Type B pancreatic cell (in vitro differentiated cells): ENCODE results near the gene MRGPRF. TPM values are rescaled to one million over a fixed set of nuclear protein-coding genes. Genes with fewer than 3 reads are reported as not detected.

Source experiments
- DNase-seq: peaks from one replicate; pipeline ENCODE4 v3.0.0; 2021; ENCODE audit warnings: mixed read lengths; ENCODE audit not compliant: unreplicated experiment; ENCODE audit errors: extremely low spot score
- H3K27ac Mint-ChIP-seq: 2 replicates; pipeline ENCODE4 v1.8.0; 2021; ENCODE audit warnings: mild to moderate bottlenecking, mixed read lengths
- H3K27me3 Mint-ChIP-seq: 2 replicates; pipeline ENCODE4 v1.8.0; 2021; ENCODE audit warnings: mixed read lengths
- H3K36me3 Mint-ChIP-seq: 2 replicates; pipeline ENCODE4 v1.8.0; 2021; ENCODE audit warnings: mixed read lengths
- H3K4me1 Mint-ChIP-seq: one replicate; pipeline ENCODE4 v1.8.0; 2021; ENCODE audit warnings: mixed read lengths; ENCODE audit not compliant: unreplicated experiment
- H3K4me3 Mint-ChIP-seq: 2 replicates; pipeline ENCODE4 v1.8.0; 2021; ENCODE audit warnings: mild to moderate bottlenecking, mixed read lengths
- H3K9me3 Mint-ChIP-seq: 2 replicates; pipeline ENCODE4 v1.8.0; 2021; ENCODE audit warnings: mixed read lengths
- CTCF ChIP-seq: fragments of 200-600 bp; sonication (generic); conservative IDR thresholded peaks from 2 replicates; pipeline ENCODE4 v1.5.0; 2021; ENCODE audit warnings: antibody characterized with exemption, mild to moderate bottlenecking
- total RNA-seq: library from RNA; stranded (reverse); gene quantifications from 2 replicates; pipeline ENCODE4 v1.2.1, GENCODE V29; 2021; ENCODE audit warnings: low replicate concordance

The MRGPRF gene
- total RNA-seq, 1 donor from 2014 or later = 1.4 TPM

DNA sequence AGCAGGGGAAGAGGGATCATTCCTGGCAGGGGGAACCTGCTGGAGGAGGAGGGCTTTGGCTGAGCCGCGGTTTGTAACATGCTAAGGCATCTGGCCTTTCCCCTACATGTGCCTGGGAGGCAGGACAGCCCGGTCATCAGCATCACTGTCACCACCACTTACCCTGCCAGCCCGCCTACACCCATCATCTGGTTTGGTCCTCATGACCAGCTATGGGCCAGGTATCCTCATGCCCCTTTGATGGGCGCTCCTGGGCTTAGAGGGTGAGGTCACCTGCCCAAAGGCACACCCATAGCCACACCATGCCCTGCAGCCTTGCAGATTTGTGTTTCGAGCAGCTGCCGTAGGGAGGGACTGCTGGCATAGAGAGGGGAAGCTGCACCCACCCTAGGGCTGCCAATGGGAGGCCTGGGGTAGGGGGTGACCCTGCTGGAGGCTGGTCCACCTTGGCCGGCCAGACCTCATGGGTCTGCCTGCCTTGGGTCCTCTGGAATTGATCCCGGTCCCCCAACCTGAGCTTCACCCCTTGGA, 2.6 kb downstream of the MRGPRF start:
- H3K36me3 Mint-ChIP-seq = no peaks in the 10 kb centered on the region
- TF ChIP-seq CTCF = no peak
- peaks cover 8% of the 10 kb centered on the region for H3K27me3 Mint-ChIP-seq
- no peak overlapping the region for H3K27ac Mint-ChIP-seq
- peak overlapping the region; percentile 25 for H3K4me3 Mint-ChIP-seq
- peaks cover 31% of the 10 kb centered on the region for H3K4me1 Mint-ChIP-seq
- H3K9me3 Mint-ChIP-seq = no peaks in the 10 kb centered on the region
- no peak for DNase-seq

DNA sequence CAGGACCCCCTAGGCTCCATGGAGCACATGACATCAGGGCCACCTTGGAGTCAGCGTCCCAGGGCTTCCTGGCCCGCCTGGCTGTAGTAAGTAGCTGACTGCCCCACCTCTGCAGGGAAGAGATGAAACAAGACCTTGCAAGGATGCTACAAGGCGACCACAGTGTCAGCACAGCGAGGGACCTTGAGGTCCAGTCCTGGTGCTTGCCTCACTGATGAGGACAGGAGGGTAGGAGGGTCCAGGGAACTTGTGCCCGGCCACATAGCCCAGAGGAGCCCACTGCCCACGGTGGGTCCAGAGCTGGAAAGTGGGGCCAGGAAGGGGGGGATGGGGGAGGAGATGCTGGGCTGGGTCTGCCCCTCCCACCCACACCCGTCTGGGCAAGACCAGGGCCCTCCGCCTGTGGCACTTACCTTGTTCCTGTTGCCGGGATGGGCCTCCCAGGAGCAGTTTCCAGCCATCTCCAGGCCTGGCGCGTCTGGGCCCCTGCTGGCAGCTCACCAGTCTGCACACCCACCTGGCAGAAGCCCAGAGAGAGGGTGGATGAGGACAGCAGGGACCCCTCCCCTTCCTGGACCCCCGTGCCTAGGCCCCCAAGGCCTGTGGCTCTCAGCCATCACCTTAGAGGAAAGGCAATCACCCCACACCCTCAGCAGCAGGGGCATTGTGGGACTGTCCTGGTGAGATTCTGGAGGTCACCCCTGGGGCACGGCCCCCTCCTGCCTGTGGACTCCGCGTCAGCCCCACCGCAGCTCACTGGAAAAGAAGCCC, 3.4 kb downstream of the MRGPRF start:
- H3K4me1 Mint-ChIP-seq = peaks cover 30% of the 10 kb centered on the region
- H3K36me3 Mint-ChIP-seq = no peaks in the 10 kb centered on the region
- H3K9me3 Mint-ChIP-seq = no peaks in the 10 kb centered on the region
- peaks cover 8% of the 10 kb centered on the region for H3K27me3 Mint-ChIP-seq
- no peak overlapping the region for H3K27ac Mint-ChIP-seq
- H3K4me3 Mint-ChIP-seq = no peak overlapping the region
- DNase-seq = no peak
- no peak for TF ChIP-seq CTCF

DNA sequence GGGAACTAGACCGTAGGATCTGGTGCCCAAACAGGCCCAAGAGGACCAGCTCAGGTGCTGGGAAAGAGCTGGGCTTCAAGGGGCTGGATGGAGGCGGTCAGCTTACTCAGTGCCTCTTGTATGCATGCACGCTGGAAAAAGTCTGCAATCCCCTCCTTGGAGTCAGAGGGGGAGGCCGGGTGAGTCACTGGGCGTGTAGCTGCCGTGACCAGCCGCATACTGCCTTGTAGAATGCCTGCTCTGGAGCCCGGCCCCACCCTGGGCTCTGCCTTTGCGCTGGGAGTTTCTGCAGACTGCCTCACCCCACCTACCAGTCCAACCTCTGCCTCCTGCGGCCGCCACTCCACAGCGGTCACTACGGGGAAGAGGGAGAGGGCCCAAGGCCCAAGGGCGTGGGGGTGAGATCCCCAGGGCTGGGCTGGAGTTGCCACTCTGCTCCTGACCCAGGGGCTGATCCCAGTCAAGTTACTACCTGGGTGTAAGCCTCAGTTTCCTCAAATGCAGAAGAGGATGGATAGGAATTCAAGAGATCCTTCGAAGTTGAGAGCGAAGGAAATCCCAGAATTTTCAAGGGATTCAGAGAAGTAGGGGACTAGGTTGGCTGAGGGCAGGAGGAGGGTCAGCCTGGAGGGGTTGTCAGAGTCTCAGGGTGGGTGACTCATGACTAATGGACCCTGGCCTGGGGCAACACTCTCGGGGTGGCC, 4.2 kb downstream of the MRGPRF start:
- Mint-ChIP-seq H3K4me3 (peak overlapping the region; percentile 27), H3K4me1 (peaks cover 24% of the 10 kb centered on the region), H3K36me3 (no peaks in the 10 kb centered on the region), H3K27me3 (peaks cover 8% of the 10 kb centered on the region), H3K27ac (peak overlapping the region; percentile 91), H3K9me3 (no peaks in the 10 kb centered on the region)
- TF ChIP-seq CTCF = no peak
- DNase-seq = no peak

DNA sequence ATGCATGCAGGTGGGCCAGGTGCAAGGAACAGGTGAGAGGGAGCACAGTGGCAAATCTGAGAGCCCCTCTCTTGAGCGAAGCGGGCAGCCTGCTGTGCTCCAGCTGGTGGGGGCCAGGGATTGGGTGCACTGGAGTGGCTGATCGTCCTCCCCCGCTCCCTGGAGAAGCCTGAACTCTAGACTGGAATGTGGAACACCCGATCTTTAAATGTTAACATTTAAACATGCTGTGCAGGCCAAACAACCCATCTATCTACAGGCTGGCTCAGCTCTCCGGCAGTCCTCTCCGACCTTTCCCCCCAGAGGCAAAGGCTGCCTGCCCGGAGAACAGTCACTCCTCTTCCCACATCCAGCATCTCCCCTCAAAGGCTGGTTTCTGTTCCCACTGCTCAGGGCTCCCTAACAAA, 5.1 kb downstream of the MRGPRF start:
- Mint-ChIP-seq H3K4me1 (peaks cover 24% of the 10 kb centered on the region), H3K27ac (peak overlapping the region; percentile 91), H3K4me3 (peak overlapping the region; percentile 27), H3K36me3 (no peaks in the 10 kb centered on the region), H3K27me3 (peaks cover 8% of the 10 kb centered on the region), H3K9me3 (no peaks in the 10 kb centered on the region)
- no peak for TF ChIP-seq CTCF
- no peak for DNase-seq

GRCh38 chr11:69006816-69007215, 6.2 kb downstream of the MRGPRF start:
- Mint-ChIP-seq H3K4me1 (peaks cover 21% of the 10 kb centered on the region), H3K36me3 (no peaks in the 10 kb centered on the region), H3K27ac (no peak overlapping the region), H3K27me3 (peaks cover 2% of the 10 kb centered on the region), H3K9me3 (no peaks in the 10 kb centered on the region), H3K4me3 (no peak overlapping the region)
- no peak for TF ChIP-seq CTCF
- DNase-seq = no peak
